GM21825 (cell line): ENCODE data around the gene CNOT8.
"Not testable (repeated sequence)": the region's sequence is repeated elsewhere in the genome, so short reads cannot be mapped to it uniquely, and the experiment has no call there.

Experiments used
- ATAC-seq: cut with Tn5 transposase; IDR thresholded peaks from one replicate; pipeline ENCODE4 v1.9.1; 2021; ENCODE audit warnings: mild to moderate bottlenecking, moderate library complexity; ENCODE audit not compliant: unreplicated experiment

Gene CNOT8

GRCh38 chr5:154834053-154834452 lies 24.4 kb upstream of the CNOT8 start:
- ATAC-seq = no peak

GRCh38 chr5:154835701-154836052 lies 22.8 kb upstream of the CNOT8 start:
- not testable (repeated sequence) for ATAC-seq

- no peak for ATAC-seq
Measured at GRCh38 chr5:154836225-154836624, 22.2 kb upstream of the CNOT8 start.

- no peak for ATAC-seq
Measured at GRCh38 chr5:154837009-154837901, 21.2 kb upstream of the CNOT8 start.

- ATAC-seq = no peak
Measured at GRCh38 chr5:154840435-154841272, 17.8 kb upstream of the CNOT8 start.

GRCh38 chr5:154841273-154841661 lies 17.2 kb upstream of the CNOT8 start:
- no peak for ATAC-seq

- ATAC-seq = no peak
Measured at GRCh38 chr5:154842689-154843530, 15.5 kb upstream of the CNOT8 start.

GRCh38 chr5:154844809-154845208 lies 13.6 kb upstream of the CNOT8 start:
- no peak for ATAC-seq

- ATAC-seq = no peak
Measured at GRCh38 chr5:154849264-154849785, 9.1 kb upstream of the CNOT8 start.

- no peak for ATAC-seq
Measured at GRCh38 chr5:154849791-154850201, 8.6 kb upstream of the CNOT8 start.

GRCh38 chr5:154850255-154851062 lies 8.0 kb upstream of the CNOT8 start, which contains the start of gene FAXDC2:
Gene FAXDC2 (minus strand): TSS chr5:154850603. CDS start chr5:154838178, 12,425 bp downstream.
- ATAC-seq = no peak

GRCh38 chr5:154851351-154851750 lies 7.1 kb upstream of the CNOT8 start:
- no peak for ATAC-seq

- peak; percentile 62 for ATAC-seq
Measured at GRCh38 chr5:154857530-154858296, 714 bp upstream of the CNOT8 start.

GRCh38 chr5:154858972-154859871 lies 795 bp downstream of the CNOT8 start:
- ATAC-seq = peak; percentile 13

GRCh38 chr5:154860123-154860522 lies 1.7 kb downstream of the CNOT8 start:
- no peak for ATAC-seq

GRCh38 chr5:154860765-154861164 lies 2.3 kb downstream of the CNOT8 start:
- ATAC-seq = no peak

GRCh38 chr5:154861946-154862345 lies 3.5 kb downstream of the CNOT8 start:
- no peak for ATAC-seq

GRCh38 chr5:154862766-154863165 lies 4.3 kb downstream of the CNOT8 start:
- ATAC-seq = no peak
